ENCODE results near the gene ZBTB9.

The ZBTB9 gene, protein sequence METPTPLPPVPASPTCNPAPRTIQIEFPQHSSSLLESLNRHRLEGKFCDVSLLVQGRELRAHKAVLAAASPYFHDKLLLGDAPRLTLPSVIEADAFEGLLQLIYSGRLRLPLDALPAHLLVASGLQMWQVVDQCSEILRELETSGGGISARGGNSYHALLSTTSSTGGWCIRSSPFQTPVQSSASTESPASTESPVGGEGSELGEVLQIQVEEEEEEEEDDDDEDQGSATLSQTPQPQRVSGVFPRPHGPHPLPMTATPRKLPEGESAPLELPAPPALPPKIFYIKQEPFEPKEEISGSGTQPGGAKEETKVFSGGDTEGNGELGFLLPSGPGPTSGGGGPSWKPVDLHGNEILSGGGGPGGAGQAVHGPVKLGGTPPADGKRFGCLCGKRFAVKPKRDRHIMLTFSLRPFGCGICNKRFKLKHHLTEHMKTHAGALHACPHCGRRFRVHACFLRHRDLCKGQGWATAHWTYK

DNA sequence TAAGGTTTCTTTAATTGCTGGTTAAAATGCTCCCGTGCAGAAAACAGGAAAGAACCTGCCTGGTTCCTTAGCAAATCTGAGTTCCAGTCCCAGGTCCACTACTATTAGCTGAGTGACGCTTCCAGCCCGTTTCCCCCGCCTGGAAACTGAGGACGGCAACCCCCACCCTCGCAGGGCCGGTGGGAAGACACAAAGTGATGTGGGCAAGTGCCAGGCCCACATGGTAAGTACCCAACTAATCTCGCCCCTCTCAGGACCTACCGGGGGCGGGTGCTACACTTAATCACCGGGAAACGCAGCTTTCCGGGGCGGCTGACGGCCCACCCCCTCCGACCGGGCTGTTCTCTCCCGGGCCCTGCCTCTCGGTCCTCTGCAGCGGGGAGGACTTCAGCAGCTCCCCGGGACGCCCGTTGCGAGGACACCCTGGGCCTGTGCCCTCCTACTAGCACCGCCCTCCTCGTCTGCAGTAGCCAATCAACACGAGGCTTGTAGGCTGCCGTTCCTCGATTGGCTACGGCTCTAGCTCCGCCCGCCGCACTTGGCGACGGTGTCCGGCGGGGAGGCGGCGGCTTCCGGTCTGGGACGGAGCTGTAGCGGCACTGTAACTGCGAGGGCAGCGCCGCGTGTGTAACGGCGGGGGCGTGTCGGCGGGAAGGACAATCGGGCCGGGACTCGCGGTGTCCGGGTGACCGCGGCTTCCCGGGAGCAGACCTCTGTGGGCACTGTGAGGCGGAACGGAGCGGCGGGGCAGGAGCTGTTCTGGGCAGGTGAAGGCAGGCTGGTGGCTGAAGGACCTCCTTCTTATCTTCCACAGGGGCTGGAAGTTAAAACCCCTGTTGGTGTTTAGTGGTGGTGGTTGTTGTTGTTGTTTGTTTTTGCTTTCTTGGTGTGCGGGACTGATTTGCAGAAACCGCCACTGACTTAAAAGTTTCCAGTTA is at the start of gene ZBTB9:
Gene ZBTB9, plus strand, starts transcription at position 568 of the 938 bp plus-strand sequence. CDS start 525 bp downstream, outside the sequence.
- peak; percentile 87 for DNase-seq

DNA sequence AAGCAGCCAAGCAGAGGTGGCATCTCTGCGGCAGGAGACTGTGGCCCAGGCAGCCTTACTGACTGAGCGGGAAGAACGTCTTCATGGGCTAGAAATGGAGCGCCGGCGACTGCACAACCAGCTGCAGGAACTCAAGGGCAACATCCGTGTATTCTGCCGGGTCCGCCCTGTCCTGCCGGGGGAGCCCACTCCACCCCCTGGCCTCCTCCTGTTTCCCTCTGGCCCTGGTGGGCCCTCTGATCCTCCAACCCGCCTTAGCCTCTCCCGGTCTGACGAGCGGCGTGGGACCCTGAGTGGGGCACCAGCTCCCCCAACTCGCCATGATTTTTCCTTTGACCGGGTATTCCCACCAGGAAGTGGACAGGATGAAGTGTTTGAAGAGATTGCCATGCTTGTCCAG is 49.5 kb upstream of the ZBTB9 start:
- no peak for DNase-seq

DNA sequence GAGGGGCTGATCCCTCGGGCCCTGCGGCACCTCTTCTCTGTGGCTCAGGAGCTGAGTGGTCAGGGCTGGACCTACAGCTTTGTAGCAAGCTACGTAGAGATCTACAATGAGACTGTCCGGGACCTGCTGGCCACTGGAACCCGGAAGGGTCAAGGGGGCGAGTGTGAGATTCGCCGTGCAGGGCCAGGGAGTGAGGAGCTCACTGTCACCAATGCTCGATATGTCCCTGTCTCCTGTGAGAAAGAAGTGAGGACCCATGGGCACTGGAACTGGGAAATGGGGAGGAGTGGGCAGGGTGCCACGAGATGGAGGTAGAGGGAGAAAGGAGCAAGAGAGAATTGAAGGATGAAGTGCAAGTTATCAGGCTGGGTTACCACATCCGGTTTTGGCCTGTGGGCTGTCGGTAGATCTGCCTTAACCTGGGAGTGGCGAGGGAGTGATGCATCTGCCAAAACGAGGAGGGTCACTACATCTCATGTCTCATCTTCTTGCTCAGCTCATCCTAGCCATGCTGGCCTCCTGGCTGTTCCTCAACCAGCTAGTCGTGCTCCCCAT is 48.9 kb upstream of the ZBTB9 start:
- DNase-seq, result no peak

DNA sequence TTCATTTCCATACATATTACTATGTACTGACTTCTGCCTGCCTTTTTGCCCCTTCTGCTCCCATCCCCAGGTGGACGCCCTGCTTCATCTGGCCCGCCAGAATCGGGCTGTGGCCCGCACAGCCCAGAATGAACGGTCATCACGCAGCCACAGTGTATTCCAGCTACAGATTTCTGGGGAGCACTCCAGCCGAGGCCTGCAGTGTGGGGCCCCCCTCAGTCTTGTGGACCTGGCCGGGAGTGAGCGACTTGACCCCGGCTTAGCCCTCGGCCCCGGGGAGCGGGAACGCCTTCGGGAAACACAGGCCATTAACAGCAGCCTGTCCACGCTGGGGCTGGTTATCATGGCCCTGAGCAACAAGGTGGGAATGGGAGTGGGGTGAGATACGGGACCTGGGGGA is 48.2 kb upstream of the ZBTB9 start:
- no peak for DNase-seq

DNA sequence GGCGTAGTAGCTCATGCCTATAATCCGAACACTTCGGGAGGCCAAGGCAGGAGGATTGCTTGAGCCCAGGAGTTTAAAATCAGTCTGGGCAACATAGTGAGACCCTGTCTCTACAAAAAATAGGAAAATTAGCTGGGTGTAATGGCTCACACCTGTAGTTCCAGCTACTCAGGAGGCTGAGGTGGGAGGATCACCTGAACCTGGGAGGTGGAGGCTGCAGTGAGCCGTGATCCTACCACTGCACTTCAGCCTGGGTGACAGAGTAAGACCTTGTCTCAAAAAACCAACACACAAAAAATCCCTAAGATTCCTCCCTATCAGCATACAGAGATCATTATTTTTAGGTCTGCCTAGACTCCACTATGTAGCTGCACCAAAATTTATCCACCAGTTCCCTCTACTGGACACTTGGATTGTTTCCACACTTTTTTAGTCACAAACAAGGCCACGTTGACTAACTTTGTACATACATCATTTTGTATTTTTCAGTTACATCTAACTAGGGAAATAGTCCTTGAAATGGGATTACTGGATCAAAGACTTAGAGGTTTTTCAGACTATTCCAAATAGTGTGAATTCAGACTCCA is 47.2 kb upstream of the ZBTB9 start:
- DNase-seq, result no peak

DNA sequence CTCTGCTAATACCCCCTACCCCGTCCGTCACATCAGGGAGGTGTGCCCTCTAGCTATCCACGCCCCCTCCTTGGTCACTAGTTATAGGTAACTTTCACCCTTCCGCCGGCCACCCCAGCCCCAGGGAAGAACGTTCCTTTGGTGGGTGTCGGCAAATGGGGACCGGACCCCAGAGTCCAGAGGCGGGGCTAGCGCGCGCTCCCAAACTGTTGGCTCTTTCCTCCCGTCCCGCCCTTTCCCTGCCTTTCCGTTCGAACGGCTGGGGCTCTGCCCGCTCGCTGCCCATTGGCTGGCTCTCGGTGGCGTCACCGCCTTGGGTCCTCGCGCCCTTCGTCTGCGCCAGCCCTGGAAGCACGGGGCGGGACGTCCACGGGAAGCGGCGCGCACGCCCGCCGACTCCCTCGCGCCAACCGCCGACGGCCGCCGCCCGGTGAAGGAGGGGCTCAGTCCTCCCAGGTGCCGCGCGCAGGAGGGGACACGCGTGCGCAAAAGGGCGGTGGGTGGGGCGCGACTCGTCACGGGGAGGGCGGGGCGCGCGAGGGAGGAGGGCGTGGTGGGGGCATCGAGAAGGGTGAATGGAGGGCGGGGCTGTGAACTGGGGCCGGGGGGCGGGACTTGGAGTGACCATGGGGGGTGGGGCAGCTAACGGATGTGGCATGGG is 44.2 kb upstream of the ZBTB9 start:
- peak; percentile 95 for DNase-seq

DNA sequence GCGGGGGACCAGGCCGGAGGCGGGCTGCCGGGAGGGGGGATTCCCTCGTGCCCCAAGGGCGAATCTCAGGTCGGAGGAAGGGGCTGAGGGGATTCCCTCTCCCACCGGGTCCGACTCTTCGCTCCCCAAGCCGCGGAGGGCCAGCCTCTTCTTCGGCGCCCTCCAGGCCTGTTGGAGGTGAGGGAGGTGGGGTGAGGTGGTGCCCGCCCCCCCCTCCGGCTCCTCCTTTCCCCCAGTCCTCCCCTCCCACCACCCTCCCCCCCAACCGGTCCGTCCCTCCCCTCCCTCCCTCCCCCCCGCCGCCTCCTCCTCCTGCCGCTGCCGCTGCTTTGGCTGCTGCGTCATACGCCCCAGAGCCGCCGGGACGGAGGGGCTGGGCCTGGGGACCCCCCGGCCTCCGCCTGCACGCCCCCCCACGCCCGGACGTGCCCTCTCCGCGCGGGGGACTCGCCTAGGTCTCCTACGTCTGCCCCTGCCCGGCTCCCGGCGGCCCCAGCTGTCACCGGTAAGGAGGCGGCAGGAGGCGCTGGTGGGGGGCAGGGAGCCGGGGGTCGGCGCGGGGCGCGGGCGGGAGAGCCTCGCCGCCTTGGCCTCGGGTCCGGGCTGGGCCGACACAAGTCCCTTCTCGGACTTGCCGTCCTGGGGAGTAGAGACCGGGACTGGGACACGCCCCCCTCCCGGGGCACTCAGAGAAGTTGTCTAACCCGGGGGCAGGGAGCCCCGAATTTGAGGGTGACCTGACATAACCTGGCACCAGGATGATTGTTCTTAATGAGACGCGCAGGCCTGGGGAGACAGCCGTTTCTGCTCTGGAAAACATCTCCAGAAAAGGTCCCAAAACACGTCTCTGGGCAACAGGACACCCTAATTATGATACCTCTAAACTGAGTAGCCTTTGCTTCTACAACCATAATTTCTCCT is 43.4 kb upstream of the ZBTB9 start, which contains the start of gene PHF1:
Gene PHF1, plus strand, starts transcription at position 304 of the 921 bp plus-strand sequence. CDS start 1,250 bp downstream, outside the sequence.
- no peak for DNase-seq

DNA sequence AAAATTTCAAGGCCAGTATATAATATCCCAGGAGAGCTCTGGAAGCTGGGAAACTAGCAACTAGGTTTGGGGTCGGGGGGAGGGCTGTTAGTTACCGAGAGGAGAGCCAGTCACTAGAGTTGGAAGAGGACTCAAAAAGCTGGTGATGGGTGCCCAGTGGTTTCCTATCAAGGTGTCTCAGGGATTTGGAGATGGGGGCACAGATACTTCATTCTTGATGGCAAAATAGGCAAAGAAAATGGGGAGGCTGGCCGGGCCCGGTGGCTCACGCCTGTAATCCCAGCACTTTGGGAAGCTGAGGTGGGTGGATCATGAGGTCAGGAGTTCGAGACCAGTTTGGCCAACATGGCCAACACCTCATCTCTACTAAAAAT is 42.8 kb upstream of the ZBTB9 start:
- no peak for DNase-seq

DNA sequence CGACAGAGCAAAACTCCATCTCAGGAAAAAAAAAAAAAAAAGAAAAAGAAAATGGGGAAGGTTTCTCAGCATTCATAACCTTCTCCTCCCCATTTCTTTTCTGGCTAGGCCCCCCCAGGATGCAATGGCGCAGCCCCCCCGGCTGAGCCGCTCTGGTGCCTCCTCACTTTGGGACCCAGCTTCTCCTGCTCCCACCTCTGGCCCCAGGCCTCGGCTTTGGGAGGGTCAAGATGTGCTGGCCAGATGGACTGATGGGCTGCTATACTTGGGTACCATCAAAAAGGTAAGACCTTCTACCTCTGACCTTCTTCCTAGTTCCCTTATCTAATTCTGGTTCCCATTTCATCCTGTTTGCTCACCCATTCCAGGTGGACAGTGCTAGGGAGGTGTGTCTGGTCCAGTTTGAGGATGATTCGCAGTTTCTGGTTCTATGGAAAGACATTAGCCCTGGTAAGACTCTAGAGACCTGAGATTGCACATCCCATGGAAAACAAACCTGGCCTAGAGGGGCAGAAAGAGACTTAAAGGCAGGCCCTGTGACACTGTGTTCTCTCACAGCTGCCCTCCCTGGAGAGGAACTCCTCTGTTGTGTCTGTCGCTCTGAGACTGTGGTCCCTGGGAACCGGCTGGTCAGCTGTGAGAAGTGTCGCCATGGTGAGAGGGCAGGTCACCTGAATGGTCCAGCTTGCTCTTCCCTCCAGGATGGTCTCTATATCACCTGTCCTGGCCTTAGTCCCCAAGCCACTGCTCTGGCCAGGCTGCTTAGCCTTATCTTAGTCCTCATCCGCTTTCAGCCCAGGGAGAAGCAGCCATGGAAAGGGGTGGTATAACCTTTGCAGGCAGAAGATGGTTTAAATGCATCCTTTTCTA is 42.0 kb upstream of the ZBTB9 start:
- DNase-seq, result no peak

DNA sequence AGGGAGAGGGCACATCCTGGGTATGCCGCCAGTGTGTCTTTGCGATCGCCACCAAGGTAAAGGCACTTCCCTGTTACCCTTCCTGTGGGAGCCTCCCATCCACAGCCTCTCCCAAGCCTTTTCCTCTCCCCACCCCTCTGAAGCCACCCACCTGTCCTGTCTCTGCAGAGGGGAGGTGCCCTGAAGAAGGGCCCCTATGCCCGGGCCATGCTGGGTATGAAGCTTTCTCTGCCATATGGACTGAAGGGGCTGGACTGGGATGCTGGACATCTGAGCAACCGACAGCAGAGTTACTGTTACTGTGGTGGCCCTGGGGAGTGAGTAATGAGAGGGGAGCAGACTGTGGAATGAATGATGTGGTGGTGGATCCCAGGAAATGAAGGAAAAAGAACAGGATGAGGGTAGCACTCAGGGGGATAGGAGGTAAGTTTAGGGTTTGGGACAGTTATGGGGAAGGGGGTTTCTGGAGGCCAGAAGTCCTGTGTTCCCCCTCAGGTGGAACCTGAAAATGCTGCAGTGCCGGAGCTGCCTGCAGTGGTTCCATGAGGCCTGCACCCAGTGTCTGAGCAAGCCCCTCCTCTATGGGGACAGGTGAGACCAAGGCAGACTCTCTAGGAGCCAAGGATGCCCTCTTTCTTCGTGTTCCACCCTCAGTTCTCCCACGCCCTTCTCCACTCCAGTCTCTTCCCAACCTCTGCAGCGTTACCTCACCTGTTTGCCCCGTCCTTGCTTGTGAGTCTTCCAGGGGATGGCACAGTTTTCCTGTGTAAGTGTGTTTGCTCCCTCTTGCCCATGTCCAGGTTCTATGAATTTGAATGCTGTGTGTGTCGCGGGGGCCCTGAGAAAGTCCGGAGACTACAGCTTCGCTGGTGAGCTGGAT is 40.9 kb upstream of the ZBTB9 start:
- no peak for DNase-seq

DNA sequence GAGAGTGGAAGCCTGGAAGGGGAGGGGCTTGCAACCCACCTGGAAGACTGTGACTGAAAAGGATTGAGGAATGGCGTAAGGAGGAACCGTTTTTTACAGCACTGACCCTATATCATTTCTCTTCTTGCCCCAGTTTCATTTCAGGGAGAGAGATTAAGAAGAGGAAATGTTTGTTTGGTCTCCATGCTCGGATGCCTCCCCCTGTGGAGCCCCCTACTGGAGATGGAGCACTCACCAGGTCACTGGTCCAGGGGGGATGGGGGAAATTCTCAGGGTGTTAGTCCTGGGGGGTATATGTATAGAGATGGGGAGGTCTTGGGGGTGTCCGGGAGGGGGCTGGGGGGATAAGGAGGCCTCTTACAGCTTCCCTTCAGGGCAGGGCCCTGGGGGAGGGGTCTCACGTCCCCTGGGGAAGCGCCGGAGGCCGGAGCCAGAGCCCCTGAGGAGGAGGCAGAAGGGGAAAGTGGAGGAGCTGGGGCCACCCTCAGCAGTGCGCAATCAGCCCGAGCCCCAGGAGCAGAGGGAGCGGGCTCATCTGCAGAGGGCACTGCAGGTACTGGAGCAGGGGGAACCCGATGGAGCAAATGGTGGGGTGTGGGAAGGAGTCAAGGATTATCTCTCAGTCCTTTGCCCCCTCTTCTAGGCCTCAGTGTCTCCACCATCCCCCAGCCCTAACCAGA is 39.6 kb upstream of the ZBTB9 start:
- no peak for DNase-seq

DNA sequence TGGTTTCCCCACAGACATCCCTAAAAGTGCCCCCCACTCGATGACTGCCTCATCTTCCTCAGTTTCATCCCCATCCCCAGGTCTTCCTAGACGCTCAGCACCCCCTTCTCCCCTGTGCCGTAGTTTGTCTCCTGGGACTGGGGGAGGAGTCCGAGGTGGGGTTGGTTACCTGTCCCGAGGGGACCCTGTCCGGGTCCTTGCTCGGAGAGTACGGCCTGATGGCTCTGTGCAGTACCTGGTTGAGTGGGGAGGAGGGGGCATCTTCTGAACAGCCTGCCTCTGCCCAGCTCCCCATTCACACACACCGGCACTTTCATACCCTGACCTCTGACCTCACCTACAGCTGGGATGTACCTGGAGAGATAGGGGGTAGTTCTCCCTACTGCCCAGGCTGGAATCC is 38.5 kb upstream of the ZBTB9 start:
- DNase-seq, result no peak

DNA sequence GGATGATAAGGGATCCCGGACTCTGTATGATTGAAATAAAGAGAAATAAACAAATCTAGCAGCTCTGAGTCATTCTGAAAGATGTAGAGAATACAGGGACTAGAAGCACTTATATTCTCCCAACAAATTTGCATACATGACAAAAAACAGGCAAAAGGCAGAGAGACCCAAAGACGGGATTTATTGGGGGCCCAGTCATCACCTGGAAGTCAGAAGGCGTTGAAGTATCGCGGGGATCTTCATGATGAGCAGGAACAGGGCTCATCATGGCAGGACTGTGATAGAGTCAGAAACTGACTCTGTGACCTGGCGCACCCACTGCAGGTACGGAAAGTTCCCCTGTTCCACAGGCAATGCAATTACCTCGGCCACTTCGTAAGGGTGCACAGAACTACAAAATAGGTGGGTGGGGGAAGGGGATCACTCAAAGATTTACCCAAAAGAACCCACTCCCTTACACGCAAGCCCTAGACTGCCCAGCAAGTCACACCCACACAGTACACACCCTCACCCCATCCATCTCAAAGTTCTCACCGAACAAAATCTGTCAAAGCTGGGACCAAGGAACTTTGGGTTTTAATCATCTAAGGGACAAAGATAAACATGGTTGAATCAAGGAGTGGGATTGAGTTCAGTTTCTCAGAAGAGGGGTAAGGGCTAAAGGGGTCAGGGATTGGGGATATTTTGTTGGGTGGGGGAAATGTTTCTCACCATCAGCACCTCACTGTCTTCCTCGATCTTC is 37.8 kb upstream of the ZBTB9 start:
- DNase-seq, result no peak

DNA sequence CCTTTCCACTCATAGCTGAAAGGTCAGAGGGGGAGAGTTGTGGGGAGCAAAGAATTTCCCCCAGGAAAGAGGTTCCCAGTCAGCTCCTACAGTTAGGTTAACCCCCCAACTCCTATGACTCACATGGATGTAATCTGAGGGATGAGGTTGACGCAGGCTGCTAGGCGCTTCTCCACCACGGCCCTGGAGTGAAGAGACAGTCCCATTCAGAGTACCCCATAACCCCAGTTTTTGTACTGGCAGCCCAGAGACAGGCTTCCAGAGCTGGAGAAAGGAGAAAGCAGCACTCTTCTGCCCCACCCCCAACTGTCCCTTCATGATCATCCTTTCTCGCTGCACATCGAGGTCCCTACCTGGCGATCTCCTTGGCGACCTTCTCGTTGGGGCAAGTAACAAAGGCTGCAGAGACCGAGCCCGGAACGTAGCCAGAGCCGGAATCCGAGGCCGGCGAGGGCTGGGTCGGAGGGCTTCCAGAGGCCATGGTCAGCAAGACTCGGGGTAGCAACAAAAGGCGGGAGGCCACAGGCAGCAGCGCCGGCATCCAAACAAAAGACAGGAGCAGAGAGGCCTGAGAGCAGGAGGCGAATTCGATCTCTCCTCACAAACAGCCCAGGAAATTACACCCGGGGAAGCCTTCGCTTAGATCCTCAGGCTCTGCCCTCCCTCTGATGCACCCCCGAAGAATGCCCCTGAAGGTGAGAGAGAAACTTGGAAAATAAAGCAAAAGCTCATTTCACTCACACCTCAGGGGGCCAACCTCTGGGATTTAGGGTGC is 37.1 kb upstream of the ZBTB9 start:
- DNase-seq, result no peak

DNA sequence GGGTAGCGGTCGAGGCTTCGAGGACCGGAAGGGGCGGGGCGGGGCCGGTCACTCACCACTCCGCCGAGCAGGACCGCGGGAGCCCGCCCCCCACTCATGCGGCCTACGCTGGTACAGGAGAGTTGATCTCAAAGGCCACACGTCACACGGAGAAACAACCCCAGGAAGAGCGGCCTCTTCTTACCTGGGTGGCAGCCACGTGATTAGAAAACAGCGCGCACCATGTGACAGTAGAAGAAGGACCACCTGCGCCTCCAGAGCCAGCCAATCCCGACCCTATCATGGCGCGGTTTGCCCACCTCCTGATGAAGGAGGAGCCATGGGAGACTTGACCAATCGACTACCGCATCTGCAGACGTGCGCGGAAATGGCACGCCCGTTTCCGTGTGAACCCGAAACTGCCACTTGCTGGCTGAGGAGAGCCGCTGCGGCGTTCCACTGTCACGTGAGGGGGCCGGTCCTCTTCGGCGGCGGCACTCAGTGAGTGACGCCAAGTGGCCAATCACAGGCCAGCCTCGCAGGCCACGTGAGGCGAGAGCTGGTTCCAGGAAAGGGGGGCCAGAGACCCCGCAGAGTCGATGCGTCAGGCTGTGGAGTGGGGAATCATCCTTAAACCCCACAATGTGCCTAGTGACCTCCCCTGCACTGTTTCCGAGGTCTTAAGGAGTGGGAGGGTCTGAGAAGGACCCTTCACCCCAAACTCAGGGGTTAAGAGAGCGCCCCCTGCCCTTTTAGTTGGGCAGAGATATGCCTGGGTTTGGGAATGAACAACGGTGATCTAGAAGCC is 36.3 kb upstream of the ZBTB9 start, which contains the start of gene CUTA:
Gene CUTA, minus strand, starts transcription at position 205 of the 787 bp plus-strand sequence. Its CDS starts 107 bp downstream, at position 98.
- peak; percentile 100 for DNase-seq

All from DMS79 (cell line).